Measurements from ENCODE around the gene AOX1. TPM values are rescaled to one million over a fixed set of nuclear protein-coding genes. Genes with fewer than 3 reads are reported as not detected.

The AOX1 gene
- total RNA-seq, 1 experiment from 2014 or later = 3.5 TPM

GRCh38 chr2:200603972-200604371 lies 18.2 kb downstream of the AOX1 start:
- Histone ChIP-seq H3K4ac (ENCODE audit: low read depth, low read length) (no peak overlapping the region), H2AFZ (ENCODE audit: low read length) (no peak overlapping the region), H3K14ac (ENCODE audit: insufficient read depth, low read length) (no peak overlapping the region), H2BK5ac (ENCODE audit: insufficient read length, low read length) (no peak overlapping the region), H2BK120ac (ENCODE audit: low read depth, low read length, poor library complexity, severe bottlenecking) (no peak overlapping the region), H4K20me1 (ENCODE audit: control insufficient read depth, insufficient read depth, insufficient read length) (no peaks in the 10 kb centered on the region), H4K91ac (ENCODE audit: insufficient read length, low read depth, low read length) (no peak overlapping the region), H2BK20ac (ENCODE audit: low read depth, low read length, poor library complexity, severe bottlenecking) (no peak overlapping the region), H3K9me3 (ENCODE audit: control insufficient read depth, low read depth, low read length) (no peaks in the 10 kb centered on the region), H4K5ac (ENCODE audit: insufficient read length, low read depth, low read length) (no peak overlapping the region), H3K23me2 (ENCODE audit: insufficient read length, low read depth, low read length, poor library complexity, severe bottlenecking) (no peaks in the 10 kb centered on the region), H2AK5ac (ENCODE audit: insufficient read length, low read length) (no peak overlapping the region), H3K9ac (ENCODE audit: extremely low read depth, insufficient read length, low read length) (no peak overlapping the region), H3K27me3 (ENCODE audit: insufficient read depth, low read length) (no peaks in the 10 kb centered on the region), H3K27ac (ENCODE audit: insufficient read length, low read depth, low read length) (no peak overlapping the region), H3K79me2 (ENCODE audit: insufficient read depth, low read length) (no peaks in the 10 kb centered on the region), H2BK12ac (ENCODE audit: insufficient read length, low read depth, low read length) (no peak overlapping the region), H3K18ac (ENCODE audit: insufficient read length, low read depth, low read length) (no peak overlapping the region), H4K8ac (replicated peaks; ENCODE audit: insufficient read length, low read depth, low read length) (no peak overlapping the region), H2BK15ac (ENCODE audit: low read depth, low read length) (no peak overlapping the region), H3K4me2 (ENCODE audit: insufficient read depth, insufficient read length, low read length) (no peak overlapping the region), H3K79me1 (ENCODE audit: insufficient read depth, low read depth, low read length, poor library complexity, severe bottlenecking) (no peaks in the 10 kb centered on the region), H3K56ac (ENCODE audit: insufficient read length, low read depth, low read length) (no peak overlapping the region), H3T11ph (ENCODE audit: low read length) (no peak overlapping the region), H3K4me1 (ENCODE audit: insufficient read depth, low read length) (no peaks in the 10 kb centered on the region), H3K23ac (ENCODE audit: insufficient read length, low read depth, low read length) (no peak overlapping the region)
- DNase-seq = no peak
- Mint-ChIP-seq H3K4me3 (no peak overlapping the region), H3K9me3 (peaks cover 0 to 5% of the 10 kb centered on the region in 2 experiments; a peak in 1 of 5 replicates), H3K27ac (no peak overlapping the region), H3K4me1 (no peaks in the 10 kb centered on the region), H3K27me3 (ENCODE audit: low read depth) (no peaks in the 10 kb centered on the region), H3K36me3 (ENCODE audit: insufficient read depth in 1 of 3, low read depth in 3 of 3) (peaks cover 0 to 17% (median 15%) of the 10 kb centered on the region in 3 experiments; a peak in 3 of 7 replicates)
- whole genome bisulfite sequencing (ENCODE audit: extremely low coverage, insufficient read length, low lambda C conversion rate) = no CpG with 5 or more reads among the region's 3 CpGs
- no peak for TF ChIP-seq CTCF (conservative IDR thresholded peaks at IDR 0.05)

All from H9 (cell line).